ENCODE measurements around the gene OLFML2A.
"Not testable (repeated sequence)": the region's sequence is repeated elsewhere in the genome, so short reads cannot be mapped to it uniquely, and the experiment has no call there.

Gene OLFML2A

GRCh38 chr9:124776954-124777648, at the start of gene OLFML2A:
Gene OLFML2A, plus strand, starts transcription at chr9:124777133. Its CDS starts 138 bp downstream, at chr9:124777271.
- peak; percentile 63 for DNase-seq

- DNase-seq: no peak
Observed at GRCh38 chr9:124730772-124731171, 46.2 kb upstream of the OLFML2A start.

GRCh38 chr9:124733964-124734740, 42.8 kb upstream of the OLFML2A start:
- DNase-seq: no peak

GRCh38 chr9:124734741-124735083, 42.2 kb upstream of the OLFML2A start:
- not testable (repeated sequence) for DNase-seq

- DNase-seq: peak; percentile 6
Observed at GRCh38 chr9:124735121-124735520, 41.8 kb upstream of the OLFML2A start.

DNA sequence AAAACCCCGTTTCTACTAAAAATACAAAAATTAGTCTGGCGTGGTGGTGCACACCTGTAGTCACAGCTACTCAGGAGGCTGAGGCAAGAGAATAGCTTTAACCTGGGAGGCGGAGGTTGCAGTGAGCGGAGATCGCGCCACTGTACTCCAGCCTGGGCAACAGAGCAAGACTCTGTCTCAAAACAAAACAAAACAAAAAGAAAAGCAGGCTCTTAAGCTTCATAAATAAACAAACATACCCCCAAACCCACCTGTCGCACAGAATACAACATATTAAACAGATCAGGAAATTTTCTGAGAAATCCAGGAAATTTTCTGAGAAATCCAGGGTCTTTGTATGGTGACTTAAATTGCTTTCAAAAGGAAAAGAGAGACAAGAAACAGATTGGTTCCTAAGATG, 38.9 kb upstream of the OLFML2A start:
- DNase-seq: not testable (repeated sequence)

DNA sequence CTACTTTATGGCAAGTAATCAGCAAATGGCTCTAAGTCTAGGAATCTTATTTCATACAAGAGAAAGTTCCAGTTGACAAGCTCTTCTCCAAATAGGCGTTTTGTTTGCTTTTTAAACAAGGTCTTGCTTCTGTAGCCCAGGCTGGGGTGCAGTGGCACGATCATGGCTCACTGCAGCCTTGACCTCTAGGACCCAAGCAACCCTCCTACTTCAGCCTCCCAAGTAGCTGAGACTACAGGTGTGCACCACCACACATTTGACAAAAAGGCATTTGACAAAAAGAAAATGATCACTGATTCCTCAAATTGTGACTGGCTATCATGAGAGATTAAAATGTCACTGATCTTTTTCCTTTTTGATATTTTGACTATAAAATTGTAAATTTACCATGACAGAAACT, 37.6 kb upstream of the OLFML2A start:
- DNase-seq: no peak

DNA sequence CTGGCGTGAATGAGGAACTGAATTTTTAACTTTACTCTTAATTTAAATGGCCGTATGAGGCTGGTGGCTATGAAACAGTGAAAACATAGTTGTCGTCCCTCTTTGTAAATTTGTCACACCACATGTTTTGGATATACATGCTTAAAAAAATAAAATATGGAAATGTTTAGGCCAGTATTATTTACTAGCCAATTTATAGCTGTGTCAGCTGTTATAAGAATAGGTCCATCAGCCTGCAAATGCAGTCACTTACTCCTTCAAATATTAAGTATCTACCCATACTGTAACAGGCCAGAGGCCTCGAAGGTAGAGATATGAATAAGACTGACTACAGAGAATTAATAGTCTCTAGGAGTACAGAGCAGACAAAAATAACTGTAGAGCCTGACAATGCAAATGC, 35.8 kb upstream of the OLFML2A start:
- DNase-seq: no peak

DNA sequence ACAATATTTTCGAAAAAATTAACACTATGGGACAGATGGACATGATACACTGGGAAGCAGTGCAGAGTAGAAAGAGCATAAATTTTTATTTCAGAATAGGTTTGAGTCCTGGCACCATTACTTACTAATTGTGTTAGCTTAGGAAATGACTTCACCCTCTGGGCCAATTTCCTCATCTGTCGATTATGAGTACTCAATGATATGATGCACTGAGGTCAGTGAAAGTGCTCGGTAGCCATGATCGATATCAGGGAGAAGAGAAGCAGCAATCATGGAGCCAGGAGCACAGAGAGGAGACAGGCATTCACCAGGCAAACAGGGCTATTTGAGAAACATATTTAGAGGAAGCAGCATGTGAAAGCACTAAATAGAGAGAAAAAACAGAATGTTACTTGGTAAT, 35.3 kb upstream of the OLFML2A start:
- no peak for DNase-seq

DNA sequence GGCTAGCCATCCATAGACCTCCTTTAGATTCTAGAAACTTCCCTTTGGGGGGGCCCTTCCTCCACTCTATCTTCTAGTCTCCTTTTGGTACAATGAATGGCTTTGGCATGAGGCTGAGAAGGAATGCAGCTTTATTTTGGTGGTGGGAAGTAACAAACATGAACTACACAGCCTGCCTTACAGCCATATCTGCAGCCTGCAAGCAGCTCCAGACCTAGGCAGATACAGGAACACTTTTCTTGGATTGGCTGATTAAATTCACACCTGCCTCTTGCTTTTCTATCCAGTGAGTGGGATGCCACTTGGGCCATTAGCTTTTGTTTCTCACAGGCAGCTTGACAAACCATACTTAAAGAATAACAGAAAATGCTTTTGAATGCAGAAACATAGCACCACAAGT, 34.0 kb upstream of the OLFML2A start:
- DNase-seq: no peak

DNA sequence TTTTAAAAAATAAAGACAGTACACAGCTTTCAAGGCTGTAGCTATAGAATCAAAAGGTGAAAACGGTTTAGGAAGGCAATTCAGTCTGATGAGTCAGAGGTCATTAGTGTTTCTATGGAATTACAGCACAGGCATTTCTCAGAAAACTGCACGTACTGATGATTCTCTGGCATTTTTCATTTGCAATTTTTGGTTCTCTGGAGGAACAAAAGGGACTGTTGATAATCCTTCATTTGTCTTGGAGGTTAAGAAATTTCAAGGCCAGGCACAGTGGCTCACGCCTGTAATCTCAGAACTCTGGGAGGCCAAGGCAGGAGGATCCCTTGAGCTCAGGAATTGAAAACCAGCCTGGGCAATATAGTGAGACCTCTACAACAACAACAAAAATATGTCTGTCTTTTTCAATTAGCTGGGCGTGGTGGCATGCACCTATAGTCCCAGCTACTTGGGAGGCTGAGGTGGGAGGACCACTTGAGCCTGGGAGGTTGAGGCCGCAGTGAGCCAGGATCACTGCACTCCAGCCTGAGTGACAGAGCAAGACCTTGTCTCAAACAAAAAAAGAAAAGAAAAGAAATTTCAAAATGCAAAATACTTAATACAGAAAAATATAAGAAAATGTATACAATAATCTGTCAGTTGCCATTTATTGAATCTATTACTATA, 33.1 kb upstream of the OLFML2A start:
- DNase-seq: no peak

DNA sequence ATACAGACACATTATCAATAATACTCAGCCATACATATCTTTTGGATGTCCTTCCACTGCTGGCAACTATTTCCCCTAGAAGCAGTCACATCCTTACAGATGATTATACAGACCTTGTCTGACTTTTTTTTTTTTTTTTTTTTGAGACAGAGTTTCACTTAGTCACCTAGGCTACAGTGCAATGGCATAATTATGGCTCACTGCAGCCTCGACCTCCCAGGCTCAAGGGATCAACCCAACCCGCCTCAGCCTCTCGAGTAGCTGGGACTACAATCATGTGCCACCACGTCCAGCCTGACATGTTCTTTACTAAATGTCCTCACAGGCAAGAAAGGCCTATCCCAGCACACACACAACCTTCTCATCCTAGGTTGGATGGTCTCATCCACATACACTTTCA, 29.9 kb upstream of the OLFML2A start:
- no peak for DNase-seq

DNA sequence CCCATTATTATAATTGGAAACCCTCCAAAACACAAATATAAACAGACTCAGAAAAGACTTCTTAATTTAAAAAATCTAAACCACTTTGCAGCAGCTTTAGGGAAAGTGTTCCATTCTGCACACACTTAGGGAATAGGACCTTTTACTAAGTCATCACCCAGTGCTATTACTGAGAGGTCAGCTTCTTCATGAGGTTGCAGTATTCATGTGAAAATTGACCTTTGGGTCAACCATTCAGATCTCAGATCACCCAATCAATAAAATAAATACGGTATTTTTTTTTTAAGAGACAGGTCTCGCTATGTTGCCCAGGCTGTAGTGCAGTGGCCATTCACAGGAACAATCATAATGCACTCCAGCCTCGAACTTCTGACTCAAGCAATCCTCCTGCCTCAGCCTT, 27.6 kb upstream of the OLFML2A start:
- no peak for DNase-seq

DNA sequence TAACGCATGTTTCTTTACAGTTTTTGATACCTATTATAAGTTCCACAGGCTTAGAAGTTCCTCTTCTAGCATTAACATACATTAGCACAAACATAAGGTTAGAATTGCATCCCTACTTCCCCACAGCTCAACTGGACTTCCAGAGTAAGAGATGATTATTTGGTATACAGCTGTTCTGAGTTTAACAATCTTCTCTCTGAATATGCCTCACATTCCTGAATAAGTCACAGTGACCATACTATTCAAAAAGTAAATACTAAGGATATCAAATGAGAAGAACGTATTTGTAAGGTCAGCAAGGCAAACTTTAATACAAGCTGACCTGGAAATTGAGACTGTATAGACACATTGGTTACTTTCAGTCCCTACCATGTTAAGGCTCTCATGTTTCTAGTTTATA, 27.2 kb upstream of the OLFML2A start:
- no peak for DNase-seq

DNA sequence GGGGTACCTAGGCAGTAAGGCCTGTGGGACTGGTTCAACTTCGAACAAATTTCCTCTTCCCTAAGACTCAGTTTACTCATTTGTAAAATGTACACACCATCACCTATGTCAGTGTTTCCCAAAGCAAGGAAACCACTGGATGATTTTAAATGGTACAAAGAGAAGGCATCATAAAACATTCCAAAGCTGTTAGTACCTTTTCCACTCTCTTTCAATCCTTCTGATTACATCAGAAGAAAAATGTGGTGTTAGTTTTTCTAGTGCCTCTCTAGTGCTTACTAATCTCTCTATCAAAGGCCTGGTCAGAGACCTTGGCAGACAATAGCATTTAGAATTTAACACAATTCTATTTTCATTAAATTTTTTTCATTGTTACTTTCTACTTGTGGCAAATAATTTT, 24.0 kb upstream of the OLFML2A start:
- peak; percentile 17 for DNase-seq

DNA sequence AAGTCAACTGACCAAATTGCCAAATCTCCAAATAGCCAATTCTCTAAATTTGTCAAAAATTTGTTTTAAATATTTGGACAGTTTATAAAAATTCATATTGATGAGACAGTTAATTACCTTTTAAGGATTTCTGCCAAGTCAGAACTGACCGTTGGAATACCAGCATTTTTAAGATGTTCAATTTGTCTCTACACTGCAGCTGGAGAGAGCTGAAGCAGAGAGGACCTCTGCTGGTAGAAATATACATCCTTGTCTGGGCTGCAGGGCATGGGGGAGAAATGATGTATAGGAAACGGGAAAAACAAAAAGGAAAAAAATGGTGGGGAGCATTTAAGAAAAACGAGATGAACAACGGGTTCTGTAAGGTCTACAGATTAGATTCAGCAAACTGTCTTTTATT, 22.6 kb upstream of the OLFML2A start:
- DNase-seq: peak; percentile 18

- no peak for DNase-seq
Observed at GRCh38 chr9:124755061-124755460, 21.9 kb upstream of the OLFML2A start.

DNA sequence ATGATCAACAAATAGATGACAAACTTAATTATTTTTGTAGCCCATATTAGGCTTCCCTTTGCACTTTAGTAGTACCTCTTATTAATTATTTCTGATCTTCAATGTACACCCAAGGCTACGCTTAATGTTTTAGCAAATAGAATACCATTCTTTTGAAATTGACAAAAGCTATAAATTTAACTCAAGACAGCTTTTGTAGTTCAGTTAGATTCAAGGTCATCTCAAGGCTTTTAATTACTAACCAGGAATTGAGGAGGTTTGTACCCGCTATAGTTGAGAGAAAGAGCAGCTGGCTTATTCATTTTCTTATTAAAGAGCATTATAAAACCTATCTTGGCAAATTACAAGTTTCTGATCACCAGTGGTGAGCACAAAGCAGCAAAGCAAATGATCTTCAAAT, 20.9 kb upstream of the OLFML2A start:
- DNase-seq: no peak

DNA sequence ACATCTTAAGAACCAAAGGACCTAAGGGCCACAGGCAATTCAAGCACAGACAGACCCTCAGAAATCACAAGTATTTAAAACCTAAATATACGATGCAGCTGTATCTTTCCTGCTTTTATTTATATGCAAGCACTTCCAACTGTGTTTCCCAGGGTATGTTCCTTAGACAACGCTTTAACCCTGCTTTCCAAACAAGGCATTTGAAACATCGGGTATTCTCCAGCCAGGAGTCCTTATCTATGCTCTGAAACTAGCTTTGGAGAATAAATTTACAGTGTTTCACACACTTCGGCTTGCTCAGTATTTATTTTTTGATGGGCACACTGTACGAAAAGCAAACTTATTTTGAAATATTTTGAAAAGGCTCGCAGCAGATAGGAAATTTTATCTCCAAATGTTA, 19.3 kb upstream of the OLFML2A start:
- DNase-seq: no peak

GRCh38 chr9:124758061-124758460, 18.9 kb upstream of the OLFML2A start:
- no peak for DNase-seq

DNA sequence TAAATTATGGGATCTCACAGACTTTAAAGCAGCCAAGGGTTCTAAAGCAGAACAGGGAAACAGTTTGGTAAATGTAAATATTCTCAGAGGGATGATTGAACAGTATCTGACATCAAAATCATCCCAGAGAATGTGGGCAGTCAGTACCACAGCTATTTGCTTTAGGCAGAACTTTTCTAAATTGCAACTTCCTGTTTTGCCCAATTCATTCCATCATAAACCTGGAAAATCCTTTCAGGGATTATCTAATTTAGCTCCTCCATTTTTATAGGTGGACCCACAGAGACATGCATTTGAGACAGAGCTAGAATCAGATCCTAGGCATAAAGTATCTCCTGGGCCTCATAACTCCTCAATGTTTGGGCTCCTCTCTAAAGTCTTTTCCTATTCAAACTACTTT, 18.2 kb upstream of the OLFML2A start:
- DNase-seq: no peak

DNA sequence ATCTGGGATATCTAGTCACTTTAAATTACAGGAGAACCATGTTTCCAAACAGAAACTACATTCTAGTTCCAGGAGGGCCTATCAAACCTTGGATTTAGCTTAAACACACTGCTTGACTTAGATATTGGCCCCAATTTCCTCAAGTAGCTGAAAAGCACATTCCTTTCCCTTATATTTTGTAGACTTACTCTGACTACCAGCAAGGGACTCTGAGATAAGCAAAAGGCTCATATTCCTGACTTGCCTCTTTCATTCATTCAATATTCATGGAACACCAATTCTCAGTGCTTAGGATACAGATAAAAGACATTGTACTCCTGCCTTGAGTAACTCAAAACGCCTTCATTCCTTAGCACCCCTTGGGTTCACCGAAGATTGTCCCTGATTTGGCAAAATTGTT, 17.6 kb upstream of the OLFML2A start:
- no peak for DNase-seq

GRCh38 chr9:124760719-124761118, 16.2 kb upstream of the OLFML2A start:
- DNase-seq: no peak

DNA sequence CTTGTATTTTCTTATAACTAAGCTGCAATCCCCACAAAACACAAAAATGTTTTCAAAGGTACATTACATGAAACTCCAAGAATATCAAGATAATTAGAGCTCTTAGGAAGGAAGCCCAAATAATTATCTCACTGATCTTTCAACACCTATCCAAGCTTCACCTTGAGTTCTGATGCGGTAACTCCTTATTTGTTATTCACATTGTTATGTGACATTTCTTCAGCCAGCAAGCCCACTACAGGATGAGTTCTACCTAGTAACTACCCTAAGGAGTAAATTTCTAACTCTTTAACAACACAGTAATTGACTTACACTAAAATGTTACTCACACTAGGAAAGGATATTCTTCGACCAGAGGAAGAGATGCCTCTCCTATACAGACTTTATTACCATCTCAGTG, 15.7 kb upstream of the OLFML2A start:
- DNase-seq: no peak
